ENCODE measurements around the gene BRINP1. TPM values are rescaled to one million over a fixed set of nuclear protein-coding genes. Genes with fewer than 3 reads are reported as not detected.
"Not testable (repeated sequence)": the region's sequence is repeated elsewhere in the genome, so short reads cannot be mapped to it uniquely, and the experiment has no call there.

Gene BRINP1
- total RNA-seq, 2 donors from 2014 or later = 1.8 to 4.3 TPM

GRCh38 chr9:119175581-119175980 is 193.7 kb downstream of the BRINP1 start:
- no peaks in the 10 kb centered on the region for H3K27me3 ChIP-seq (replicated peaks; ENCODE audit: insufficient read depth)
- no peak for TF ChIP-seq CTCF (IDR thresholded peaks at IDR 0.05)
- DNase-seq (ENCODE audit: low spot score) (no peak), ATAC-seq (ENCODE audit: insufficient number of reproducible peaks, low FRiP score, low read depth) (no peak)
- no peaks in the 10 kb centered on the region for H3K9me3 ChIP-seq
- no peak overlapping the region for H3K27ac ChIP-seq
- no peaks in the 10 kb centered on the region for H3K4me1 ChIP-seq (ENCODE audit: control insufficient read depth in 1 of 2, low read depth in 2 of 2)
- no peaks in the 10 kb centered on the region for H3K36me3 ChIP-seq
- no peak overlapping the region for H3K4me3 ChIP-seq

GRCh38 chr9:119169222-119169621 is 200.0 kb downstream of the BRINP1 start:
- not testable (repeated sequence) for H3K27me3 ChIP-seq (replicated peaks; ENCODE audit: insufficient read depth); H3K27ac ChIP-seq; DNase-seq (ENCODE audit: low spot score); H3K4me3 ChIP-seq; H3K9me3 ChIP-seq; H3K4me1 ChIP-seq (ENCODE audit: control insufficient read depth in 1 of 2, low read depth in 2 of 2); H3K36me3 ChIP-seq; ATAC-seq (ENCODE audit: insufficient number of reproducible peaks, low FRiP score, low read depth)

GRCh38 chr9:119167876-119168275 is 201.4 kb downstream of the BRINP1 start:
- no peak for ATAC-seq (ENCODE audit: insufficient number of reproducible peaks, low FRiP score, low read depth)
- Histone ChIP-seq H3K4me1 (ENCODE audit: control insufficient read depth in 1 of 2, low read depth in 2 of 2) (no peaks in the 10 kb centered on the region), H3K27me3 (replicated peaks; ENCODE audit: insufficient read depth) (no peaks in the 10 kb centered on the region), H3K36me3 (no peaks in the 10 kb centered on the region), H3K27ac (no peak overlapping the region), H3K4me3 (no peak overlapping the region), H3K9me3 (no peaks in the 10 kb centered on the region)
- DNase-seq (ENCODE audit: low spot score) = no peak
- no peak for TF ChIP-seq CTCF (IDR thresholded peaks at IDR 0.05)

- no peaks in the 10 kb centered on the region for H3K27me3 ChIP-seq (replicated peaks; ENCODE audit: insufficient read depth)
- H3K36me3 ChIP-seq = no peaks in the 10 kb centered on the region
- no peak overlapping the region for H3K27ac ChIP-seq
- ATAC-seq (ENCODE audit: insufficient number of reproducible peaks, low FRiP score, low read depth) (no peak), DNase-seq (ENCODE audit: low spot score) (no peak)
- no peak overlapping the region for H3K4me3 ChIP-seq
- H3K9me3 ChIP-seq = no peaks in the 10 kb centered on the region
- no peaks in the 10 kb centered on the region for H3K4me1 ChIP-seq (ENCODE audit: control insufficient read depth in 1 of 2, low read depth in 2 of 2)
- TF ChIP-seq CTCF (IDR thresholded peaks at IDR 0.05) = no peak
Measured at GRCh38 chr9:119167267-119167666, 202.0 kb downstream of the BRINP1 start.

- no peak for TF ChIP-seq CTCF (IDR thresholded peaks at IDR 0.05)
- Histone ChIP-seq H3K4me1 (ENCODE audit: control insufficient read depth in 1 of 2, low read depth in 2 of 2) (no peaks in the 10 kb centered on the region), H3K36me3 (no peaks in the 10 kb centered on the region), H3K9me3 (no peaks in the 10 kb centered on the region), H3K27me3 (replicated peaks; ENCODE audit: insufficient read depth) (no peaks in the 10 kb centered on the region), H3K4me3 (no peak overlapping the region), H3K27ac (no peak overlapping the region)
- DNase-seq (ENCODE audit: low spot score) (no peak), ATAC-seq (ENCODE audit: insufficient number of reproducible peaks, low FRiP score, low read depth) (no peak)
Measured at GRCh38 chr9:119166096-119166495, 203.1 kb downstream of the BRINP1 start.

- Histone ChIP-seq H3K4me1 (ENCODE audit: control insufficient read depth in 1 of 2, low read depth in 2 of 2) (no peaks in the 10 kb centered on the region), H3K27ac (no peak overlapping the region), H3K36me3 (no peaks in the 10 kb centered on the region), H3K9me3 (no peaks in the 10 kb centered on the region), H3K27me3 (replicated peaks; ENCODE audit: insufficient read depth) (no peaks in the 10 kb centered on the region), H3K4me3 (no peak overlapping the region)
- no peak for DNase-seq (ENCODE audit: low spot score)
- no peak for ATAC-seq (ENCODE audit: insufficient number of reproducible peaks, low FRiP score, low read depth)
- no peak for TF ChIP-seq CTCF (IDR thresholded peaks at IDR 0.05)
Measured at GRCh38 chr9:119165131-119165530, 204.1 kb downstream of the BRINP1 start.

Measured in thoracic aorta (tissue), 2 donors.